K562 (cell line): ENCODE measurements around the gene HYAL3. TPM values are rescaled to one million over a fixed set of nuclear protein-coding genes. Genes with fewer than 3 reads are reported as not detected.

Source experiments
- CBFA2T2 ChIP-seq: fragments of 450-650 bp; conservative IDR thresholded peaks from 2 replicates; pipeline ENCODE4 v1.6.1; 2017; ENCODE audit warnings: mild to moderate bottlenecking
- HEY1 ChIP-seq: fragments of 250-450 bp; sonication (Bioruptor Pico); IDR thresholded peaks from 2 replicates; pipeline ENCODE4 v1.5.0; 2020; ENCODE audit warnings: mild to moderate bottlenecking, moderate library complexity, borderline replicate concordance
- KDM5B ChIP-seq: fragments of 200-600 bp; sonication (generic); IDR thresholded peaks from 2 replicates; pipeline ENCODE4 v1.6.1; 2012; ENCODE audit warnings: low read depth, mild to moderate bottlenecking, moderate library complexity, low read length, control low read depth, inconsistent platforms; ENCODE audit not compliant: insufficient replicate concordance
- MTA3 ChIP-seq: fragments of 450-650 bp; formaldehyde crosslinking; IDR thresholded peaks from 2 replicates; pipeline ENCODE4 v1.6.1; 2017; ENCODE audit warnings: mild to moderate bottlenecking, borderline replicate concordance
- NR1H2 ChIP-seq: sonication (generic); formaldehyde crosslinking; IDR thresholded peaks from 2 replicates; pipeline ENCODE4 v1.4.0; 2020; ENCODE audit warnings: mild to moderate bottlenecking, missing genetic modification reagents
- RBBP5 ChIP-seq: fragments of 200-600 bp; sonication (generic); IDR thresholded peaks from 2 replicates; pipeline ENCODE4 v1.6.1; 2012; ENCODE audit warnings: borderline replicate concordance, mild to moderate bottlenecking, low read length, control low read depth, inconsistent platforms; ENCODE audit not compliant: insufficient read depth, poor library complexity, severe bottlenecking
- TBP ChIP-seq: optimal IDR thresholded peaks from 2 replicates; pipeline ENCODE3; 2011; ENCODE audit warnings: low read depth, low read length, improper control_type of control experiment
- polyA plus RNA-seq, 8 experiments: library from polyadenylated mRNA; depleted of rRNA in 4 of 8; stranded (reverse) in 5 of 8; unstranded in 3 of 8; fragments of >200 nt; fragmentation: Nextera tagmentation in 2 of 8; fragmentation: Illumina TruSeq in 1 of 8; extraction: Ambion mirVana in 2 of 8; extraction: Trizol in 1 of 8; gene quantifications; 2 replicates each; pipeline versions ENCODE4 v1.2.1 to v1.2.3, GENCODE V29; 2011 to 2014; ENCODE audit warnings: inconsistent platforms in 1 of 8, missing spikeins in 1 of 8
- total RNA-seq, 7 experiments: library from RNA; depleted of rRNA in 6 of 7; stranded (reverse); fragments of >200 nt in 6 of 7; fragmentation: Illumina TruSeq in 2 of 7; extraction: Trizol in 2 of 7; gene quantifications; 2 replicates each; pipeline versions ENCODE4 v1.2.1 to v1.2.3, GENCODE V29; 2011 to 2021; ENCODE audit warnings: low replicate concordance in 1 of 7
- TF ChIP-seq, protein P1 (sequence below), 3 experiments: fragments of 200-800 bp in 1 of 3; fragments of 250-450 bp in 1 of 3; fragments of 450-650 bp in 1 of 3; sonication (Bioruptor Pico) in 1 of 3; sonication (Bioruptor generic) in 1 of 3; formaldehyde crosslinking in 1 of 3; IDR thresholded peaks; 2 replicates each; pipeline versions ENCODE4 v1.6.1 to v1.8.0; 2016 to 2022; ENCODE audit warnings: mild to moderate bottlenecking in 2 of 3, missing genetic modification characterization in 2 of 3, missing compliant biosample characterization in 1 of 3, moderate library complexity in 1 of 3
- TF ChIP-seq, protein P2 (sequence below): fragments of 250-450 bp; sonication (Bioruptor Pico); IDR thresholded peaks from 2 replicates; pipeline ENCODE4 v1.5.0; 2021; ENCODE audit warnings: mild to moderate bottlenecking, borderline replicate concordance
- TF ChIP-seq, protein P3 (sequence below), 3 experiments: fragments of 200-800 bp in 1 of 3; sonication (Bioruptor generic) in 1 of 3; sonication (generic) in 1 of 3; formaldehyde crosslinking in 1 of 3; IDR thresholded peaks; 2 replicates each; pipeline versions ENCODE4 v1.6.1 to v1.8.0; 2016 to 2022; ENCODE audit warnings: mild to moderate bottlenecking in 2 of 3, missing compliant biosample characterization in 2 of 3, missing genetic modification characterization in 2 of 3, missing genetic modification reagents in 1 of 3
- TF ChIP-seq, protein P4 (sequence below): sonication (generic); formaldehyde crosslinking; IDR thresholded peaks from 2 replicates; pipeline ENCODE4 v1.8.1; 2023; ENCODE audit warnings: missing genetic modification reagents, mild to moderate bottlenecking, borderline replicate concordance
- TF ChIP-seq, protein P5 (sequence below): sonication (generic); formaldehyde crosslinking; IDR thresholded peaks from 2 replicates; pipeline ENCODE4 v1.9.0; 2022; ENCODE audit warnings: mild to moderate bottlenecking, missing genetic modification reagents

Gene HYAL3
- total and polyA plus RNA-seq, 9 of the 15 experiments (the other 6 are each of a cell fraction or from before 2014, with no cell fraction given) = 0.38 to 9.1 (median 6.8) TPM

DNA sequence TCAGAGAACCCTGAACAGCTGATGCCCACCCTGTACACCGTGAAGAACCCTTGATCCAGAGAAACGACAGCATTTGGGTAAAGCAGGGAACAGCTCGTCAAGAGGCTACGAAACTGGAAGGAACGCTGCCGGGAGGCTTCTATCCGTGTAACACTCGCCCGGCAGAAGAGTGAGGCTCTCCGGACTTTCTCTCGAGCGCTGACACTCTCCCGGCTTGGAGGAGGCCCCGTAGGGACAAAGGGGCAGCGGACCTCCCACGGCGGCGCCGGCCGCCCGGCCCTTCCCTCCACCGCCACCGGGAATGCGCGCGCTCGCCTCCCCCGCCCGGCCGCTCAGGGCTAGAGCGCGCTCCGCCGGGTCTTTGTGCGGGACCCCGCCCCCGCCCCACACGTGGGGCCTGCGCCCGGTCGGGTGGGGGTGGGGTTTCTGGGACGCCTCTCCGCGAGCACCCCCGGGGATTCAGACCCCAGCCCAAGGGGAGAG is 21.7 kb upstream of the HYAL3 start (continued):
- TF ChIP-seq, protein P1, sequence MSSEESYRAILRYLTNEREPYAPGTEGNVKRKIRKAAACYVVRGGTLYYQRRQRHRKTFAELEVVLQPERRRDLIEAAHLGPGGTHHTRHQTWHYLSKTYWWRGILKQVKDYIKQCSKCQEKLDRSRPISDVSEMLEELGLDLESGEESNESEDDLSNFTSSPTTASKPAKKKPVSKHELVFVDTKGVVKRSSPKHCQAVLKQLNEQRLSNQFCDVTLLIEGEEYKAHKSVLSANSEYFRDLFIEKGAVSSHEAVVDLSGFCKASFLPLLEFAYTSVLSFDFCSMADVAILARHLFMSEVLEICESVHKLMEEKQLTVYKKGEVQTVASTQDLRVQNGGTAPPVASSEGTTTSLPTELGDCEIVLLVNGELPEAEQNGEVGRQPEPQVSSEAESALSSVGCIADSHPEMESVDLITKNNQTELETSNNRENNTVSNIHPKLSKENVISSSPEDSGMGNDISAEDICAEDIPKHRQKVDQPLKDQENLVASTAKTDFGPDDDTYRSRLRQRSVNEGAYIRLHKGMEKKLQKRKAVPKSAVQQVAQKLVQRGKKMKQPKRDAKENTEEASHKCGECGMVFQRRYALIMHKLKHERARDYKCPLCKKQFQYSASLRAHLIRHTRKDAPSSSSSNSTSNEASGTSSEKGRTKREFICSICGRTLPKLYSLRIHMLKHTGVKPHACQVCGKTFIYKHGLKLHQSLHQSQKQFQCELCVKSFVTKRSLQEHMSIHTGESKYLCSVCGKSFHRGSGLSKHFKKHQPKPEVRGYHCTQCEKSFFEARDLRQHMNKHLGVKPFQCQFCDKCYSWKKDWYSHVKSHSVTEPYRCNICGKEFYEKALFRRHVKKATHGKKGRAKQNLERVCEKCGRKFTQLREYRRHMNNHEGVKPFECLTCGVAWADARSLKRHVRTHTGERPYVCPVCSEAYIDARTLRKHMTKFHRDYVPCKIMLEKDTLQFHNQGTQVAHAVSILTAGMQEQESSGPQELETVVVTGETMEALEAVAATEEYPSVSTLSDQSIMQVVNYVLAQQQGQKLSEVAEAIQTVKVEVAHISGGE (CRISPR knock-in tag; IDR thresholded peaks at IDR 0.05) = peak in 1 of 3 experiments; percentile 27; a peak in 1 of 6 replicates
- TF ChIP-seq RBBP5 (peak; percentile 70), MTA3 (0 out of 2 replicates have a peak, but pooled peaks have one; percentile 34), NR1H2 (CRISPR knock-in tag) (no peak), HEY1 (CRISPR knock-in tag) (no peak), TBP (no peak), CBFA2T2 (no peak), KDM5B (no peak)
- TF ChIP-seq, protein P2, sequence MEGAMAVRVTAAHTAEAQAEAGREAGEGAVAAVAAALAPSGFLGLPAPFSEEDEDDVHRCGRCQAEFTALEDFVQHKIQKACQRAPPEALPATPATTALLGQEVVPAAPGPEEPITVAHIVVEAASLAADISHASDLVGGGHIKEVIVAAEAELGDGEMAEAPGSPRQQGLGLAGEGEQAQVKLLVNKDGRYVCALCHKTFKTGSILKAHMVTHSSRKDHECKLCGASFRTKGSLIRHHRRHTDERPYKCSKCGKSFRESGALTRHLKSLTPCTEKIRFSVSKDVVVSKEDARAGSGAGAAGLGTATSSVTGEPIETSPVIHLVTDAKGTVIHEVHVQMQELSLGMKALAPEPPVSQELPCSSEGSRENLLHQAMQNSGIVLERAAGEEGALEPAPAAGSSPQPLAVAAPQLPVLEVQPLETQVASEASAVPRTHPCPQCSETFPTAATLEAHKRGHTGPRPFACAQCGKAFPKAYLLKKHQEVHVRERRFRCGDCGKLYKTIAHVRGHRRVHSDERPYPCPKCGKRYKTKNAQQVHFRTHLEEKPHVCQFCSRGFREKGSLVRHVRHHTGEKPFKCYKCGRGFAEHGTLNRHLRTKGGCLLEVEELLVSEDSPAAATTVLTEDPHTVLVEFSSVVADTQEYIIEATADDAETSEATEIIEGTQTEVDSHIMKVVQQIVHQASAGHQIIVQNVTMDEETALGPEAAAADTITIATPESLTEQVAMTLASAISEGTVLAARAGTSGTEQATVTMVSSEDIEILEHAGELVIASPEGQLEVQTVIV (CRISPR knock-in tag) = no peak
- TF ChIP-seq, protein P3, sequence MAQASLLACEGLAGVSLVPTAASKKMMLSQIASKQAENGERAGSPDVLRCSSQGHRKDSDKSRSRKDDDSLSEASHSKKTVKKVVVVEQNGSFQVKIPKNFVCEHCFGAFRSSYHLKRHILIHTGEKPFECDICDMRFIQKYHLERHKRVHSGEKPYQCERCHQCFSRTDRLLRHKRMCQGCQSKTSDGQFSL (CRISPR knock-in tag; IDR thresholded peaks at IDR 0.05) = no peak
- TF ChIP-seq, protein P3 (tag; IDR thresholded peaks at IDR 0.05) = no peak
- TF ChIP-seq, protein P4, sequence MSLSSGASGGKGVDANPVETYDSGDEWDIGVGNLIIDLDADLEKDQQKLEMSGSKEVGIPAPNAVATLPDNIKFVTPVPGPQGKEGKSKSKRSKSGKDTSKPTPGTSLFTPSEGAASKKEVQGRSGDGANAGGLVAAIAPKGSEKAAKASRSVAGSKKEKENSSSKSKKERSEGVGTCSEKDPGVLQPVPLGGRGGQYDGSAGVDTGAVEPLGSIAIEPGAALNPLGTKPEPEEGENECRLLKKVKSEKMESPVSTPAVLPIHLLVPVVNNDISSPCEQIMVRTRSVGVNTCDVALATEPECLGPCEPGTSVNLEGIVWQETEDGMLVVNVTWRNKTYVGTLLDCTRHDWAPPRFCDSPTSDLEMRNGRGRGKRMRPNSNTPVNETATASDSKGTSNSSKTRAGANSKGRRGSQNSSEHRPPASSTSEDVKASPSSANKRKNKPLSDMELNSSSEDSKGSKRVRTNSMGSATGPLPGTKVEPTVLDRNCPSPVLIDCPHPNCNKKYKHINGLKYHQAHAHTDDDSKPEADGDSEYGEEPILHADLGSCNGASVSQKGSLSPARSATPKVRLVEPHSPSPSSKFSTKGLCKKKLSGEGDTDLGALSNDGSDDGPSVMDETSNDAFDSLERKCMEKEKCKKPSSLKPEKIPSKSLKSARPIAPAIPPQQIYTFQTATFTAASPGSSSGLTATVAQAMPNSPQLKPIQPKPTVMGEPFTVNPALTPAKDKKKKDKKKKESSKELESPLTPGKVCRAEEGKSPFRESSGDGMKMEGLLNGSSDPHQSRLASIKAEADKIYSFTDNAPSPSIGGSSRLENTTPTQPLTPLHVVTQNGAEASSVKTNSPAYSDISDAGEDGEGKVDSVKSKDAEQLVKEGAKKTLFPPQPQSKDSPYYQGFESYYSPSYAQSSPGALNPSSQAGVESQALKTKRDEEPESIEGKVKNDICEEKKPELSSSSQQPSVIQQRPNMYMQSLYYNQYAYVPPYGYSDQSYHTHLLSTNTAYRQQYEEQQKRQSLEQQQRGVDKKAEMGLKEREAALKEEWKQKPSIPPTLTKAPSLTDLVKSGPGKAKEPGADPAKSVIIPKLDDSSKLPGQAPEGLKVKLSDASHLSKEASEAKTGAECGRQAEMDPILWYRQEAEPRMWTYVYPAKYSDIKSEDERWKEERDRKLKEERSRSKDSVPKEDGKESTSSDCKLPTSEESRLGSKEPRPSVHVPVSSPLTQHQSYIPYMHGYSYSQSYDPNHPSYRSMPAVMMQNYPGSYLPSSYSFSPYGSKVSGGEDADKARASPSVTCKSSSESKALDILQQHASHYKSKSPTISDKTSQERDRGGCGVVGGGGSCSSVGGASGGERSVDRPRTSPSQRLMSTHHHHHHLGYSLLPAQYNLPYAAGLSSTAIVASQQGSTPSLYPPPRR = no peak
- TF ChIP-seq, protein P5, sequence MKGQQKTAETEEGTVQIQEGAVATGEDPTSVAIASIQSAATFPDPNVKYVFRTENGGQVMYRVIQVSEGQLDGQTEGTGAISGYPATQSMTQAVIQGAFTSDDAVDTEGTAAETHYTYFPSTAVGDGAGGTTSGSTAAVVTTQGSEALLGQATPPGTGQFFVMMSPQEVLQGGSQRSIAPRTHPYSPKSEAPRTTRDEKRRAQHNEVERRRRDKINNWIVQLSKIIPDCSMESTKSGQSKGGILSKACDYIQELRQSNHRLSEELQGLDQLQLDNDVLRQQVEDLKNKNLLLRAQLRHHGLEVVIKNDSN (CRISPR knock-in tag) = peak; percentile 59; the same call in 1 of the 2 replicates
